ENCODE measurements around the gene DSP.
A peak's percentile ranks its signal among the peaks of the same experiment; 100 is the strongest.

DSP gene

DNA sequence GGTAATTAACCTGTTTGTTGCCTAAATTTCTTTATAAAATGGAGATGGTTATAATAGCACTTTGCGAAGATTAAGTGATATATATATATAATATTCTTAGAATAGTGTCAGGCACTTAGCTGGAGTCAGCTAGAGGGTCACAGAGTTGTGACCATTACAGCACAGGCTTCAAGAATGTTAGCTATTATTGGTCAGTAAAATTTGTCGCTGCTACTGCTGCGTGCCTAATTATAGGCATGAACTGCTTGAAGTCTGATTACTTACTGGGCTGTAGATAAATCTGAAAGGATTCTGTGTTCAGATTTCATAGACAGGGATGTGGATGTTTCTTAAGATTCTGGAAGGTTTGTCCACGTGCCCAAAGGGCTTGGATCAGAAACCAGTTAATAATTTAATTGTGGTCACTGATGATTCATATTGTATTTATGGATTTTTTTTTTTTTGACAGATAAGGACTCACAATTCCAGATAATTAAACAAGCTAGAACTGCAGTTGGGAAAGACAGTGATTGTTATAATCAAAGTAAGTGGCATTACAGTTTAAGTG, 53.2 kb downstream of the DSP start:
- no peak for DNase-seq

DNA sequence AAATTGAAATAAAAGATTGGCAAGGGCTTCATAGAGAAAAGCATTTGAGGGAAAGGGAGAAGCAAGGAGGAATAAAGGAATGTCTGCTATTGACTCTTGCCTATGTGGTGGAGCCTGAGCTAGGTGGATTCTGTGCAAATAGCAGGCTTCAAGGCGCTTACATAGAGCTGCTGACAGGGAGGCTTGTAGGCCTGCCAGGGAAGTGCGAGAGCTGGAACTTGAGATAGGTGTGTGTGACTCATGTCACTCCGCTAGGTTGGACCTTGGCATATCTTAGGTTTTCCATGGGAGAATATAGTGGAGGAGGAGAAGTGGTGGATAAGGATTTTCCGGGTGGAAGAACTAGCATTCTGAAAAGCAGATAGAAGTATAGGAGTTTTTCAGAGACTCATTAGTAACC, 62.5 kb downstream of the DSP start:
- DNase-seq, result no peak

DNA sequence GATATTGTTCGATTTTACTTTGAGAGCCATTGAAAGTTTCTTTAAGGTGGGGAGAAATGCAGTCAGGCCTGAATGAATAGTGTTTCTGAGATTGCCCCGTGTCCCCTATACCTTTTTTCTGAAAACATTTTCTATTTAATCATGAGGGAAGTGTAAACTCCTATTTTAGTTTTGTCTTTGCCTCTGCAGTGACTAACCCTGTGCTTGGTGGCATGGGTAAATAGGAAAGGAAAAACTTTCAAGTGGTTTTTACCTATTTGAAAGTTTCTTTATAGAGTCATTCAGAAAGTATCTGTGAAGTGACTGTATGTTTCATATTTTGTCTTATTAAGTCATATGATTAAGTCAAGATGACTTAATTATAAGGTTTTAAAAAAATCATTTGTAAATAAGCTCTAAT, 63.0 kb downstream of the DSP start:
- no peak for DNase-seq

- DNase-seq, result peak; percentile 52
These were observed 74.3 kb downstream of the DSP start for GRCh38 chr6:7615611-7616383.

DNA sequence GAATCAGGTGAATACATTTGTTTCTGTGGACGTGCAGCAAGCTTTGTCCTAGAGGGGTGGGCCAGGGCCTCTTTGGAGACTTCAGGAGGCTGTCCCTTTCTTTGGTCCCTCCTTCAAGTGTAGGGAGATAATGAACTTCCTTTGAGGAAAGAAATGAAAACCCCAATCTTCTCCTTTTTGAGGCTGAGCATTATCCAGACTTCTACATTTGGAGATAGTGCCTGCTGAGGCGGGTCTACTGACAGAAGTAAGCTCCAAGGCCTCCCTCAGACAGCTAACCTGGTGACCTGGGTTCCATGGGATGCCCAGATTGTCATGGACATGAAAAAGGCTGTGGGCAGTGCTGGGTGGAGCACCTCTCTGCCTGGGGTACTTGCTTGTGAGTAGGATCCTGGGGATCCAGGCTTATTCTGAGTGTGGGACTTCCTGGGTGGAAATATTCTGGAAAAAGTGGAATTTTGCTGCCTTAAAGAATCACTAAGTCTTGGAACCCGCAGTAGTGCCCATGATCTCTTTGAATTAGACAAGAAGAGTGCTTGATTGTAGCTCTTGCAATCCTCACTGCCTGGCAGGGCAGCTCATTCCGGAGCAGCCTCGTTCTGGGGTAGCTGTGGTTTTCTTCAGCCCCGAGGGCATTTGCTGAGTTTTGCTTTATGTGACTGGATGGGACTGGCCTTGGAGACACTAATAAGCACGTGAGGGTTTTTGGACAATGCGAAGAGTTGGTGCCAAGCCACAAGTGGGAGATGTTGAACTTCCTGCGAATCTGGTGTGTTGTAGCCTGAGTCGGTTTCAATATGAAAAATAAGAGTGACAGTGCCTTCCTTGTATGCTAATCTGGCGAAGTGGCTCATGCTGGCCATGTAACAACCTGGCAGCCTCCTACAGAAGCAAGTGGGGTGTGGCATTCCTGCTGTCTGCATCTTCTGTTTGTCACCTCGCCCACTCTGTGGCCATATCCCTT, 76.6 kb downstream of the DSP start:
- DNase-seq, result no peak

DNA sequence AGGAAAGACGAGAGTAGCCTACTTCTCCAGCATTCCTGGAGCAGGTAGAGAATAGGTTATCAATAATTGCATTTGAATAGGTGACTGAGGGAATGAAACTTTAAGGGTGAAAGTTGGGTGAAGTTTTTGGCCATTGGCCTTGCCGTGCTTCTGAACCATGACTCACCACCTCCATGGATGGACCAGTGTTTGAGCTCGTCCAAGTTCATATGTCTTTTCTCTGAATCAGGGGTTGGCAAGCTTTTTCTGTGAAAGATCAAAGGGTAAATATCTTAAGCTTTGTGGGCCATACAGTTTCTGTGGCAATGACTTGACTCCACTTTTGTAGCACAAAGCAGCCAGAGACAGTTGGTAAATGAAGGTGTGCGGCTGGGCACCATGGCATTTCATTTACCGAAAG, 80.3 kb downstream of the DSP start:
- DNase-seq, result no peak

GRCh38 chr6:7624796-7625710, 83.6 kb downstream of the DSP start:
- peak; percentile 90 for DNase-seq

GRCh38 chr6:7628479-7628878, 87.0 kb downstream of the DSP start:
- no peak for DNase-seq

DNA sequence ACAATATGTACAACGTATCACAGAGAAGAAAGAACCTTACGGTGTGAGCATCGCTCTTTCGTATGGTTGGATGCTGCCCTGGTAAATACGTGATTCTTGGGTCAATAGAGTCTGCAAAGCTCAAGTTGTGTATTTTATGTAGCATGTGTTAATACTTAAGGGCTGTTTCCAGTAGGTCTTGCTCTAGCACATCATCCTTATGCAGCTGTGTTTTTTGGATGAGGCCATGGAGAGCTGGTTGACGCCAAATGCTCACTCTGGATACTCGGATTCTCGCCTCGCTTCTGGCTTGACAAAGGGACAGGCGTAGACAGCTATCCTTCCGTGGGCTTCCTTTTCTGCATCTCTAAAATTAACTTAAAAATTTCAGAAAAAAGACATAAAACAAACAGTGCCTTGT, 87.4 kb downstream of the DSP start:
- no peak for DNase-seq

DNA sequence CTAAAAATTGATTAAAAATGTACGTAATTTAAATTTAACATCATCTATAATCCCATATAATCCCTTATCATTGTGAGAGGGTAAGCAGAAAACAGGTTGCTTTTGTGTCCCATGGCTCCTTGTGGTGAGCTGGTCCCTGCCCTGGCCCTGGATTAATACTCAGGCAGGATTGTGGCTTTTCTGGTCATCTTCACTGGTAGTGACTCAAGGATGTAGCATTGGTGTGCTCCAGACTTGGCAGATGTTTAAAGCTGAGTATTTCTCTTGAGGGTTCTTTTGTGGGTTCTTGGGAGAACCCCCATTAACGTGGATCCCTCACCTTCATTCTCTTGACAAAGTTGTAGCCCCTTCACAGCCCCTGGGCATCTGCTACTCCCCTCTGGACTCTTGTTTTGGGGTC, 87.8 kb downstream of the DSP start:
- no peak for DNase-seq

- DNase-seq, result no peak
These were observed 89.3 kb downstream of the DSP start for GRCh38 chr6:7630792-7631191.

DNA sequence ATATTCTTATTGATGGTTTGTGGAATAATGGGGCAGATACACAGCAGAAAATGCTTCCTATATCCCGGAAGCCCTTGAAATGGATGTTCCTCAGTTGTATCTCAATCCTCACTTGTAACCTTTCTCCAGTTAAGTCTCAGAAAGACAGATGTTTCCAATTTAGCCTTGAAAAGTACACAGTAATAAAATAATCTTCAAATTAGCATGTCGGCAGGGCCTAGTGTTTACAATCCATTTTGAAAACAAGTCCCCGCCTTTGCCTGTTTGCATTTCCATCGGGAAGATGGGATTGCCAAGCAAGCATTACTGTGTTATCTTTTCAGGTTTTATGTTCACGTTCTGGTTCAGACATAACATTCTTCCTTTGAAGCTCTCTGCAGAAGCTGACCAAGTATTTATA, 90.0 kb downstream of the DSP start:
- peak; percentile 21 for DNase-seq

DNA sequence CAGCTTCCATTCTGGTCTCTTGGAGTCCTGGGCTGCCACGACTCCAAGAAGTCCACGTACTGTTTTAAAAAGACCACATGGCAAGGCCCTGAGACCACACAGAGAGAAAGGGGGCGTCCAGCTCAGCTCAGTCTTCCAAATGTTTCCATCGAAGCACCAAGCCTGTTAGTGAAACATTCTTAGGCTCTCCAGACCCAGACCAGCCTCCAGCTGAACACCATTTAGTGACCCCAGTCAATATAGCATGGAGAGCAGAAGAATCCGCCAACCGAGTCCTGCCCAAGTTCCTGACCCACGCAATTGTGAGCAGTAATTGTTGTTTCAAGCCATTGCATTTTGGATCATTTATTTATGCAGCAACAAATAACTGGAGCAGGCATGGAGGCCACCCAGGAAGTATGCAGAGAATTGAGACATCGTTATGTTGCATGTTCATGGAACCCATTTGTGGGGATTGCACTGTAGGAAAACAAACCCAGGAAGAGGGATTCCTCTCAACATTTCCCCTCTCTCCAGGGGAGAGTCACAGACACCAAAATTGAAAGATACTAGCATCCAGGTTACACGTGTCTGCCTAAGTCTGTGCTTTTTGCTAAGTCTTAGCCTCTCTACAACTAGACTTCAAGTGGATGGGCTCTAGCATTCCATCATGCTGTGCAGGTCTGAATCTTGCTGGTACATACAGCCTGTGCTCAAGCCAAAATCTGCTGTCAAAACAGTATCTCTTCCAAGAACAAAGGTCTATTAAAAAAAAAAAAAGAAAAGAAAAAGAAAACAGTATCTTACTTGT, 91.2 kb downstream of the DSP start:
- no peak for DNase-seq

DNA sequence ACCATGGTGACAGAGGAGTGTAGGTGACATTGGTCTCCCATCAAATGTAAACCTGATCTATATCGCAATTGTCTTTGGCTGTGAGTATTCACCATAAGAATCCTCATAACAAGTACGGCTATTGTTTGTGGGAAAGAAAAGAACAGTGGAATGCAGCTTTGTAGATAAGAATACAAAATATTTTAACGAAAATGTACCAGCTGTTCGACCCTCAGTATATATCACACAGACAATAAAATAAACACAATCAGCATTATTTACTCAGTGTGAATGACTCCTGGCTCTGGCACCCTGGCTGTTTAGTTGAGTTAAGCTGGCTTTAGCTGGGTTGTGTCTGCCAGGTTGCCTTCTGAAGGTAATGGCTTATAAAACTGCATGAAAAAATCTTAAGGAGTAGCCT, 91.9 kb downstream of the DSP start:
- DNase-seq, result peak; percentile 68

DNA sequence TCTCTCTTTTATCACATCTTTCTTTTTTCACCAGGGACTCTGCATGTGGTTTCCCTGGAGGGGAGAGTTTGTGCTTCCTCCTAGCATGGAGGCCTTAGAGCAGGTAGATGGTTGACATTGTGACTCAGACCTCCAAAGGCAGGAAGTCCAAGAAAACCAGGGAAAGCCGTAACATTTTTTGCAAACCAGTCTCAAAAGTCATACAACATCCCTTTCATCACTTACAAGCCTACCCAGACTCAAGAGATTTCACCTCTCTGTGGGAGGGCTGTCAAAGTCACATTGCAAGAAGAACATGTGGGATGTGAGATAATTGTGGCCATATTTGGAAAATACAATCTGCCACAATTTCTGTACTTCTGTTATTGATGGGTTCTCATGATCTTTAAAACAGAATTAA, 94.7 kb downstream of the DSP start:
- DNase-seq, result no peak

Measured in NCI-H748 treated with DMSO at 0.1 percent for 48 hours (cell line).